Measurements from ENCODE around the gene GOLGA6A.
"Not testable (repeated sequence)": the region's sequence is repeated elsewhere in the genome, so short reads cannot be mapped to it uniquely, and the experiment has no call there.

Gene GOLGA6A, protein sequence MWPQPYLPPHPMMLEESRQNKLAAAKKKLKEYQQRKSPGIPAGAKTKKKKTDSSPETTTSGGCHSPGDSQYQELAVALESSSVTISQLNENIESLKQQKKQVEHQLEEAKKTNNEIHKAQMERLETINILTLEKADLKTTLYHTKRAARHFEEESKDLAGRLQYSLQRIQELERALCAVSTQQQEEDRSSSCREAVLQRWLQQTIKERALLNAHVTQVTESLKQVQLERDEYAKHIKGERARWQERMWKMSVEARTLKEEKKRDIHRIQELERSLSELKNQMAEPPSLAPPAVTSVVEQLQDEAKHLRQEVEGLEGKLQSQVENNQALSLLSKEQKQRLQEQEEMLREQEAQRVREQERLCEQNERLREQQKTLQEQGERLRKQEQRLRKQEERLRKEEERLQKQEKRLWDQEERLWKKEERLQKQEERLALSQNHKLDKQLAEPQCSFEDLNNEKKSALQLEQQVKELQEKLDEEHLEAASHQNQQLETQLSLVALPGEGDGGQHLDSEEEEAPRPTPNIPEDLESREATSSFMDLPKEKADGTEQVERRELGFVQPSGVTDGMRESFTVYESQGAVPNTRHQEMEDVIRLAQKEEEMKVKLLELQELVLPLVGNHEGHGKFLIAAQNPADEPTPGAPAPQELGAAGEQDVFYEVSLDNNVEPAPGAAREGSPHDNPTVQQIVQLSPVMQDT

DNA sequence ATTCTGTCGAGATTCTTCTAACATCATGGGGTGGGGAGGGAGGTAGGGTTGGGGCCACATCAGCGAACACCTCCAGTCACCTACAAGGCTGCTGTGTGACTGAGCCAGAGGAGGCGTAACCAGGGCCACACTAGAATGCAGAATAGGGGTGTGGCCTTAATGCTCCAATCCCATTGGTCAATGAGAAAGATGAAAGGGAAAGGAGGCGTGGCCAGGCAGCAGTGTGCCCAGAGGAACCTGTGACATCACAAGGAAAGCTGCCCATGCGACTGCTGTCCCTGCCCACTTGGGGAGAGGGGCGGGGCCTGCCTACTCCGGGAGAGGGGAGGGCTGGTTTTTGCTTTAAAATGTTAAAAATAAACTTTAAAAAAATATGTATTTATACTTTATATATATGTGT, at the start of gene GOLGA6A:
Gene GOLGA6A, minus strand, starts transcription at position 101 of the 400 bp plus-strand sequence. Its CDS starts 41 bp downstream, at position 60.
- DNase-seq = not testable (repeated sequence)

DNA sequence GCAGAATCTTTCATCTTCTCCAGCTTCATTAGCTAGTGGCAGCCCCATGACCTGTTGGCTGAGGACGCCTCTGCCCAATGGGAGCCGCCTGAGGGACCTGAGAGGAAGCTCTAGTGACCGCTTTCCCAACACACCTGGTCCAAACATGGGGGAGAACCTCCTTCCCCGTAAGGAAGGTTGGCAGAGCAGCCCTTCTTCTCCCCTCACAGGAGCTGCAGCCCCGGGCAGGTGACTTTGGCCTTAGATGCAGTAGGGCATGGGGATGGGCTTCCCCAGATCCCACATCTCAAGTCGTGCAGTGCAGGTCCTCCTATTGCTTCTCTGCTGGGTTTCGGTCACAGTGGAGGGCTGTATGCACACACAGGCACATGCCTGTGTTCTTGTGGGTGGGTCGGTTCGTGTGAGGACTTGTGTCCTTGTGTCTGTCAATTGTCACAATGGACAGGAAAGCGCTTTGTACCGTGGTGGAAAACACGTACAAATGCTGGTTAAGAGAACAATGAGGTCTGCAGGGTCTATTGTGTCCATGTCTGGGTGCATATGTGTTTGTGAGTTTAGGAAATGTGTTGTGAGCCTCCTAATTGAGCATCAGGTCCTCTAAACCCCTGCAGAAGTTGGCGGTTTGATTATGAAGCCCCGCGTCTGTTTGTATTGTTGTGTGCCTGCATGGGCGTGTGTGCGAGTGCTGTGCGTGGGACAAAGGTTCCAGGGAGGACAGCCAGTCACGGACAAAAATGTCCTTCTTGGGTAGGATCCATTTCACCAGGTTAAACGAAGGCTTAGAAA, 49.5 kb upstream of the GOLGA6A start:
- DNase-seq = no peak

DNA sequence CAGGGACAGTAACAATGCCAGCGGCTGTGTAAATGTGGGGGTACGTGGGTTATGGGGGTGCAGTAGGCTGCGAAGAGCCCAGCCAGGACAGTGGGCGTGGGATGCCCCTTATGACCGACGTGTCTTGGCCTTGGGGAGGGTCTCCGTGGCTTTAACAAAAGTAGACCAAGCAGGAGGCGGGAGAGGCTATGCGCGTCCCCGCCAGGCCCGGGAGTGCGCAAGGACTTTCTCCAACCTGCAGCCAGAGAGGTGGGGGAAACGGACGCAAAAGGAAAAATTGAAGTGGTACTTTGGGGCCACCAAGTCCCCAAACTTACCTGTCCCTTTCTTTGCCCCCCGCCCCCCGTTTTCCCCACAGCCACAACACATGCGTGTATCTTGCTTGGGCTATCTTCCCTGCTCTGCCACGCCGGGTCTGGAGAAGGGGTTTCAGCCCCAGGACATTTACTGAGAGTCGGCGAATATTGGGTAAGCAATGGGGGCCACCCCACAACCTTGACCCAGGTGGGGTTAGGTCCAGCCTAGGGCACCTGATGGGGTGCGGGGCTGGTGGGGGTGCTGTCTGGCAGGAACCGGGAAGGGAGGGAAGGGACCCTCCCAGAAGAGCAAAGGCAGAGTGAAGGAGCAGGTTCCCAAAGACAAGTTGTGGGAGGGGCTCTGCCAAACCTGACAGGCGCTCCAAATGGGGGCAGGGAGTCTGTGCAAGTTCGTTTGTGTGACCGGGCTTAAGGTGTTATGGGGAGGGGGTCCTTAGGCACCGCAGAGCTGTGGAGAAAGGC, 48.7 kb upstream of the GOLGA6A start:
- no peak for DNase-seq

DNA sequence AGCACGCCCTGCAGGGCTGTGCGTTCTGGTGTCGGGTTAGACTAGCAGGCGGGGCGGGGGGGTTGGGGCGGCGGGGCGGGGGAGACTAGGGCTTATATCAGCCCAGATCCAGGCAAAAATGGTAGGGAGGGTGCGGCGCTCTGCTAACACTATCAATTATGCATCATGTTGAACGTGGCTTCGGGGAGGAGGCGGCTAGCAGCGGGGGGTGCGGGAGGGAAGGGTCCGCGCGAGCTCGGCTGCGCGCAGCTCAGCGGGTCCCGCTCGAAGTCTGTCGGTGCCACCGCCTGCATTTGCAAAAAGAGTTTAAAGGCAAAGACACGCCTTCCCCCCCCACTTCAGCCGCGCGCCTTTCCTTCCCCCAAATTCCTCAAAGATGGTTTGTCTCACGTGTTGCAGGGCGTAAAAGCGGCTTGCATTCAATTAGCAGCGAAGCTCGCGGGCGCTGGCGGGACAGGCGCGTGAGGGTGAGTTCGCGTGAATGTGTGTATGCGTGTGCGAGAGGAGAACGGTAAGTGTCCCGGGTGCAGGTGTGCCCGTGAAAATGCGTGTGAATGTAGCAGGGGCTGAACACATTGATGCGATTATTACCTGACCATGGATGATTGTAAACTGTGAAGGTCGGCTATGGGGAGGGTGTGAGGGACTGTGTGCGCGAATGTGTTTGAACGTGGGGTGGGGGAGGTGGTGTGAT, 48.0 kb upstream of the GOLGA6A start, which contains the start of gene ISLR2:
Gene ISLR2, plus strand, starts transcription at position 432 of the 694 bp plus-strand sequence. CDS start 2,169 bp downstream, outside the sequence.
- DNase-seq = no peak

DNA sequence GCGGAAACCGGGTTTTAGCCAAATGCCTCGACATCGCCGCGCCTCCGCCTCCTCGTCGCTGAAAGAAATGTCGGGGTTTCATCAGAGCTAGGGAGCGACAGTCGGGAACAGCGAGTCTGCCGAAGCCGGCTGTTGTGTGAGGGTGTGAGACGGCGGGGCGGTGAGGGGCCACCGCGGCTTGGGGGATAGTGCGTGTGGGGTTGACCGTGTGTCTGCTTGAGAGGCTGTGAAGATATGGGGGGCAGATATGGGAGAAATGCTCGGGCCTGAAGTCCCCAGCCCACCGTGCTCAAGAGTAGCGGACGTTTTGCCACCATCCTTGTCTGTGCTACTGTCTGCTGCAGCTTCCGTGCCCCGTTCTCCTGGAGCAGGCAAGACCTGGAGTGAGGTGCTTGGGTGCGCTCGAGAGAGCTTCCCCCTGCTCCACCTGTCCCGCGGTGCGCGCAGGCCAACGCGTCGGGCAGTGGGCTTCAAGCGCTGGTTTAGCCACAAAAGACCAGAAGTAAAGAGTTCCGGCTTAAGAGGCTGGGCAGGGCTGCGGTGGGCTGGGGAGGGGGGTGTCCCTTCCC, 47.3 kb upstream of the GOLGA6A start:
- no peak for DNase-seq

DNA sequence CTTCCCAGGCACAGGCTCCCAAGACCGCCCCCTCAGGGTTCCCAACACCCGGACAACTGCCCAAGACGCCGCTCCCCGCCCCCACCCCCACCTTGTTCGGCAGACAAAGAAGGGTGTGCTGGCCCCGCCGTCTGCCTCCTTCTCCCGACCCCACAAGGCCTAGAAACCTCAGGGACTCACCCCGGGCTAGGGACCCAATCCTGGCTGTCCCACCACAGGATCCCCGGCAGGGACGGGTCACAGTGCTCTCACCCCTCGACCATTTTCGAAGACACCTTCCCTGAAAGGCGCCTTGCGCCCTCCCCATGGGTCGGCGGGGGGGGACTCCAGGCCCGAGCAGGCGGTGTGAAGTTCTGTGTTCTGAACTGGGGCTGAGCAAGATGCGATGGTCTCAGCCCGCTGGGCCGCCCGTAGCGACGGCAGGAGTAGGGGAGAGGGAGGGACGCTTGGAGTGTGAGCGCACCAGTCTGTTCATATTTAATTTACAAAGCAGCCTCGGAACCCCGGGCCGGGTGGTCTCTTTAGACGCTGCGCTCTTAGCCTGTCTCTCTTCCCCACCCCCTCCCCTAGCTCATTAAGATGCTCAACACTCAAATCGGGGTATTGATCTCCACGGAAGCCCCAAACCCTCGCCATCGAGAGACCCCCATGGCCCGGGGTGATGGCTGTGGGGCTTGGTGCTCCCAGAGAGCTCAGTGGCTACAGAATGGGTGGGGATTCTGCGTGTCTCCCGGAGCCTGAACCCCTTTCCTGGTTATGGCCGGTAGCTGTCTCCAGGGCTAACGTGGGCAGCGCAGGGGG, 46.6 kb upstream of the GOLGA6A start:
- no peak for DNase-seq

DNA sequence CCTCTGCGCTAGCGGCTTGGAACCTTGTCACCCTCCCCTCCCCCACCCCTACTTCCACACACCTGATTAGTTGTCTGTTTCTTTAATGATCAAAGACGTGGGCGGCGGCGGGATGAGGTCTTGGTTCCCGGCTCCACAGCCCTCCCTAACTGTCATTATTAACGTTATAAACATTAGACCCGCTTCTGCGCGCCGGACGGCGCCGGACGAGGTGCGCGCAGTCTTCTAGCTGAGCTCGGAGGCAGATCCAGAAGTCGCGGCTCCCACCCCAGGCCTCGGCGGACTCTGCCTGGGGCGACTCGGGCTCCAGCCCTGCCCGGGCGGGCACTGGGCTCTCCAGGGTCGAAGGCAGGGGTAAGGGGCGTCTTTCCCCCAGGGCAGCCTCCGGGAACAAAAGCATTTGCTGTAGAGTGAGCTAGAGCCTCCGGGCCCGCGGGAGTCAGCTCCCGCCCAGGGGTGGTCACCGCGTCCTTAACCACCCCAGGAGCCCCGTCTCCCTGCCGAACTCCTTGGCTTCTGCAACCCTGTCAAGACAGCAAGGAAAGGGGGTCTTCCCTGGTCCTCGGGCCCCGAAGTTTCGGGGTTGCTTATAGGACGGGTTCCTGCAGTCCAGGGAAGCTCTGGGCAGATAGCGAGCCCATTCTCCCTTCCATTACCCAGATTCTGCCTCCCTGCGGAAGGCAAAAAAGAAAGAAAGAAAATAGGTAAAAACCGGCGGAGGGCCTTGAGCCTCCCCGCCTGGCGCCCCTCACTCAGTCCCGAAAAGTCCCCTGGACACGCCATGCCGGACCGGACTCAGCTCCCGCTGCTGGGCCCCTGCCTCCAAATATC, 45.8 kb upstream of the GOLGA6A start:
- no peak for DNase-seq

DNA sequence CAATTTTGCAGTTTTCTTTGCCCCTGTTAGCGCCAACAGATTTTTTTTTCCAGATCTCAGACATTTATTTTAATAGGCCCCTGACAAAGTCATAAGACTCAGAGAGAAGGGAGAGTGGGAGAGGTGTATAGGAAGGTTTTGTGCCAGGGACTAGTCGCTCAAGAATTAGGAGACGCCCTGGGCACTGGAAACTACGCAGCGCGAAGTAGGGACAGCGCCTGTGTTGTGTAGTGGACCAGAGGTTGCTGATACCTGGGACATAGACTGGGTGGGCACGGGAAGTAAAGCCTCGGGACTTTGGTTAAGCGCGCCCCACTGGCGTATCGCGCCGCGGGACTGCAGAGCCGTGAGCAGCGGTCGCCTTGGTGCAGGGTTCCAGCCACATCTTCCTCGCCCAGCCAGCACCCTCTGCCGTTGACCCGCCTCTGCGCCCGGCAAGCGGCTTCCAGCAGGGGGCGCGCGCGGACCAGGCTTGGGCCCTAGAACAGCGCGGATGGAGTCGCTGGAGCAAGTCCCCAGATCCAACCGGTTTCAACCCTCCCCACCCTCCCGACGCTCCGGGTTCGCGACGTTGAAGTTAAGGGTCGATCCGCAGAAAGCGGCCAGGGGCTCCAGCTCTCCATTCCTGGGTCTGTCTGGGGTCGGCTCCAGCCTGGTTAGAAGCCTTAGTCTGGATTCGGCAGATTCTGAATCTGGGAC, 45.1 kb upstream of the GOLGA6A start:
- peak; percentile 88 for DNase-seq

DNA sequence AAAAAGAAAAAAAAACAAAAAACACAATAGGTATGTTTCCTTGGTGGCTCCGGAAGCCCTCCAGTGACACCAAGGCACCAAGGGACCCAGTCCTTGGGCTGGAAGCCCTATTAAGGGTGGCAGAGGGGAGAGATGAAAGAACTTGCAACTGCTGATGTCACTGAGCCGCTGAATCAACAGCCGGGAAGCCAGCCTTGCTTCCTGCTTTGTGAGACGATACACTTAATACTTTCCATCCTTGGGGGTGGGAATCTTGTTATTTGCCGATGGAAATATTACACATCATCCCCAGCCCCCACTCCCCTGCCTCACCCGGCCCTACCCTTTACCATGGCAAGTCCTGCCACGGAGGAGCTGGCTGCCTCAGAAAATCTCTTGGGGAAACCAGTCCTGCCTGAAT, 42.4 kb upstream of the GOLGA6A start:
- no peak for DNase-seq

DNA sequence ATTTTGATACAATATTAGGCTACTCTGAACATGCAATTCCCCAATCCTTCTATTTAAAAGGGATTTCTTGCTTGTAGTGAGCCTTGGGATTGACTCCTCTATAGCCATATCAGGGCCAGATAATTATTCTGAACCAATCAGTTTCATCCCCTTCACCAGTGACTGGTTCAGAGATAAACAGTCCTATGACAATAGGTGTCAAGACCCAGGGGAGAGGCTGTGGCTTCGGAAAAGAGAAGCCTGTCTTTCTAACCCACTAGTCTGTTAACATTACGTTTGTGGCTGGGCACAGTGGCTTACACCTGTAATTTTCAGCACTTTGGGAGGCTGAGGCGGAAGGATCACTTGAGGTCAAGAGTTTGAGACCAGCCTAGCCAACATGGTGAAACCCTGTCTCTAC, 41.8 kb upstream of the GOLGA6A start:
- DNase-seq = no peak

DNA sequence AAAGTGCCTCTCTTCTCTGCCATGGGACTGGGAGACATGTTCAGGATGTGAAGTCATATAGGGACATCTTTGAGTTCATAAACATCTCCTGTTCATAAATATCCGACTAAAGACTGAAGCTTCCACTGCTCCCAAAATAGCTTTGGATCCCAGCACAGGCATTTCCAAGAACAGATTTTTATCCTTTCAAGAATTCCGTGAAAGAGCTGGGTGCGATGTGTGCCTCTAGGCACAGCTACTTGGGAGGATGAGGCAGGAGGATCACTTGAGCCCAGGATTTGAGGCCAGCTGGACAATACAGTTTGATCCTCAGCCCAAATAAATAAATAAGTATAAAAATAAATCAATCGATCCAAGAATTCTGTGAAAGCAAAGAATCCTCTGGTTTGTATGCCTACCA, 41.3 kb upstream of the GOLGA6A start:
- DNase-seq = no peak

DNA sequence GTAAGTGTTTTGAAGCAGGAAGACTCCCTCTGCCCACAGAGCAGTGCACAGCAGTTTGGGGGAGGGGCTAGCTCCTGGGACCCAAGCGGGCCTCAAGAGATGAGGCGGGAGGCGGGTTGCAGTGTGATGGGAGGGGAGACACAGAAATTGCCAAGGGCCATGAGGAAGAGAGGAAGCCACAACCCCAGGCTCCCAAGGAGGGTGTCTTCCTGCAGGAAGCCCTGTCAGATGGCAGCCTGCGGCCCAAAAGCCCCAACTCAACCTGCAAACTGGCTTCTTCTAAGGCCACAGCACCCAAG, 40.7 kb upstream of the GOLGA6A start:
- no peak for DNase-seq

DNA sequence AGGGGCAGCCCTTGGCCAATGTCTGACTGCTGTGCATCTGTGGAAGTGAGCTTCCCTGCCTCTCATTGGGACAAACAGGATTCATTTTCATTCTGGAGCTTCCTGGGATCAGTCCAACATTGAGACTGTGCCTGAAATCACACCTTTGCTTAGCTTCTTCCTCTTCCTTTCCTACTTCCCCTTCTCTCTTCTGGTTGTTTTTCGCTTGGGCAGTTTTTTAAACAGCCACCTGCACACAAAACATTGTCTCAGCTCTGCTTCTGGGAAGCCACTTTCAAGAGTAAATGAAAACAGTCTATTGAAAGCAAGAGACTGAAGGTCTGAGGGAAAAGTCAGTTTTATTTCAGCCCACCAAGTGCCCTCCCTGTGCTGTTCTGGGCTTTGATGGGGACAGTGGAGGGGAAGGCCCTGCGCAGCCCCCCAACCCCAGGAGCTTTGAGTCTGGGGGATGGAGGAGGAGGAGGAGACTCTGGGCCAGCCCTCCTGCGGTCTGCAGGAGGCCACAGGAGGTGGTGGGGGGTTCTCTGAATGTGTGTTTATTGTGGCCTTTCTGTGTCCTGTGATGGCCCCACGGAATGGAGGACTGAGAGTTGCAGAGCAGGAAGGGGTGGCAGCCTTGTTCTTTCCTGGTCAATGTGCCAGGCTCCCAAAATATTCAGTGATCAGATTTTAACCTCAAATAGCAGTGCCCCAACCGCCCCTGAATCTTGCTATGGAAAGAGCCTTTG, 40.2 kb upstream of the GOLGA6A start:
- no peak for DNase-seq

DNA sequence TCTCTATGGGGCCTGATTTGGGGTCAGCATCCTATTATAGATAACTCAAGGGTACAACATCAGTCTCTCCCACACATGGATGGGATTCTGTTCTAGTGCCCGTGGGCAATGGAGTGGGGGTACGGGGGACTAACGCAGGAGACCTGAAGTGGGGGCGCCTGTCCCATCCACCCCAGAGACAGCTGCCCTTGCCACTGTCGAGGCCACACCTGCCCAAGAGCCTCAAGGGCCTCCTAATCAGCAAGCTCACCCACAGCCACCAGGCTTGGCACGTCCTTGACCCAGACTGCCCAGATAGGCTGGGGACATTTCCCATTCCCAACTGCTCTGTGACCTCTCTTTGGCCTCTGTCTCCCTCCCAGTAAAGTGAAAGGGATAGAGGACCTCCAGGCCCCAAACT, 39.5 kb upstream of the GOLGA6A start:
- no peak for DNase-seq

DNA sequence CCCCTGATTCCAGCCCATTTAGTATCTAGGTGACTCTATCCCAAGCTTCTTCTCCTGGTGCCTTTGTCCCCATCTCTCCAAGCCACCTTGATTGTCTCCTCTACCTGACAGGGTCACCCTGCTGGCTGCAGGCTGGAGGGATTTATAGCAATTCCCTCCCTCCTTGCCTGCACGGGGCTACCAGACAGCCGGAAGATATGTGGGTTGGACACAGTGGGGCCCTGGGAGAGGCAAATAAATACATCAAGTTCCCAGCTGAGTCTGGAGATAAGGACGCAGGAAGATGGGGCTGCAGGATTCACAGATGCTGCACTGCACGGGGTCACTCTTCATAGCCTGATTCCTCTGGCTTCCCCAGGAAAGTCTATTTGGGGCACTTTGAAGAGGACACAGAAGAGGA, 38.7 kb upstream of the GOLGA6A start:
- no peak for DNase-seq

DNA sequence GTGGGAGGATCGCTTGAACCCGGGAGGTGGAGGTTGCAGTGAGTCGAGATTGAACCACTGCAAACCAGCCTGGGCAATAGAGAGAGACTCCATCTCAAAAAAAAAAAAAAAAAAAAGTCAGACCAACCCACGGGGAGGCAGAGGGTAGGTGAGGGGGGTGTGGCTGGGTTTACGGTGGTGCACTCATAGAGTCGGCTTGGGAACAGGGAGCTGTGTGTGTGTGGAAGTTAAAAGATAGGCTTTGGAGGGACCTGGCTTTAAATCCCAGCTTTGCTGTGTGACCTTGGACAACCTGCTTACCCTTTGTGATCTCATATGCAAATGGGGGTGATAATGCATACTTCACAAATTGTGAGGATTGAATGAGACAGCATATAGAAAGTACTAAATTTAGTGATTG, 38.1 kb upstream of the GOLGA6A start:
- no peak for DNase-seq

DNA sequence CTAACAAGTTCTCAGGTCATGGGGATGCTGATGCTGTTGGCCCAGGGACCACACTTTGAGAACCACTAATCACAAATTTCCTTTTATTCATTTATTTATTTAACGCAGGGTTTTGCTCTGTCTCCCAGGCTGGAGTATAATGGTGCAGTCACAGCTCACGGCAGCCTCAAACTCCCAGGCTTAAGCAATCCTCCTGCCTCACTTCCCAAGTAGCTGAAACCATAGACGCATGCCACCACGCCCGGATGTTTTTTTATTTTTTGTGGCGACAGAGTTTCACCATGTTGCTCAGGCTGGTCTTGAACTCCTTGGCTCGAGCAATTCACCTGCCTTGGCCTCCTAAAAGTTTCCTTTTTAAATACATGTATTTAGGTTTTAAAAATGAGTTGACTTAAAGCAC, 27.4 kb upstream of the GOLGA6A start:
- no peak for DNase-seq

DNA sequence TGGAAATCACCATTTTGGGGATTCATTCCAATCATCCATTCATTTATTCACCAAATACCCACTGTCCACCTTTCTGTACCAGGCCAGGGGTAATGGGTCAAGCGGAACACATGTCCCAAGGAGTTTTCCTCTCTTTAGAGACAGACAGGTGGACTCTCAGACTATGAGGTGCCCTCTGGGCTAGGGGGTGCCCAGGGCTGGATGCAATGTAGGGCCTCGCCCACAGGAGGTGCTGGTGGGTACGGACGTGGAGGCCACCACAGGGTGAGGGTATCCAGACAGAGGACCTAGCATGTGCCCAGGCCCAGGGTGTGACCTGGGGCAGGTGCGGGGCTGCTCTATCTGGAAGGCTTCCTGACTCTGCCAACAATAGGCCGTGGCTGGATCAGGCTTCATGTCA, 26.3 kb upstream of the GOLGA6A start:
- DNase-seq = not testable (repeated sequence)

DNA sequence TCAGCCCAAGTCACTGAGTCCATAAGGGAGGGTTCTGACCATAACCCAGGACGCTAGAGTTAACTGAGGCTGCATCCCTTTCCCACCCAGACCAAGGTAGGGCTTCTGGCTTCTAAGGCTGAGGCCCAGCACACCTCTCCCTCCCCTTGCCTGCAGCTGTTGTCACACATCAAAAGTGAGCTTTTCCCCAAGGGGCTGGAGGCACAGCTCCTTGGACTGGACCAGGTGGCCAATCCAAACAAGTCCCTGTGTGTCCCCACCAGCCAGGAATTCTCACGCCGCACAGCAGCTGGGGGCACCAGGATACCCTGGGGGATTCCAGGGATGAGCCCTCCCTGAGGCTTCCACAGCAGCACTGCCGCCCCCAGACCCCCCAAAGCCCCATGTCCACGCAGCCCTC, 25.8 kb upstream of the GOLGA6A start:
- no peak for DNase-seq
